Esophagus muscularis mucosa (tissue), 4 donors: ENCODE measurements around the gene CXCL17. TPM values are rescaled to one million over a fixed set of nuclear protein-coding genes. Genes with fewer than 3 reads are reported as not detected.
A peak's percentile ranks its signal among the peaks of the same experiment; 100 is the strongest.
"Not testable (repeated sequence)": the region's sequence is repeated elsewhere in the genome, so short reads cannot be mapped to it uniquely, and the experiment has no call there.

Experiments used
- DNase-seq: peaks from one replicate; pipeline ENCODE4 v3.0.0-alpha.2; 2017; ENCODE audit errors: extremely low spot score
- H3K27ac ChIP-seq, 4 donors: fragments of 200-600 bp; sonication (generic); replicated peaks in 1 of 4; 1 replicate in 3 of 4; 2 replicates in 1 of 4; pipeline ENCODE4 v1.5.1; 2016 to 2019; ENCODE audit warnings: mild to moderate bottlenecking in 1 of 4
- H3K27me3 ChIP-seq, 4 donors: fragments of 200-600 bp; sonication (generic); one replicate each; pipeline versions ENCODE4 v1.5.1 to v1.6.0; 2016 to 2019
- H3K36me3 ChIP-seq, 4 donors: fragments of 200-600 bp; sonication (generic); one replicate each; pipeline ENCODE4 v1.5.1; 2016 to 2019
- H3K4me1 ChIP-seq, 4 donors: fragments of 200-600 bp; sonication (generic); one replicate each; pipeline ENCODE4 v1.5.1; 2016 to 2019
- H3K4me3 ChIP-seq, 4 donors: fragments of 200-600 bp; sonication (generic); 1 replicate in 2 of 4; 2 replicates in 2 of 4; pipeline ENCODE4 v1.5.1; 2016 to 2019; ENCODE audit warnings: mild to moderate bottlenecking in 4 of 4, moderate library complexity in 1 of 4
- H3K9me3 ChIP-seq, 4 donors: fragments of 200-600 bp; sonication (generic); 1 replicate in 3 of 4; 2 replicates in 1 of 4; pipeline ENCODE4 v1.5.1; 2016 to 2019
- CTCF ChIP-seq, 3 experiments: fragments of 200-600 bp in 2 of 3; fragments of 450-650 bp in 1 of 3; sonication (generic) in 2 of 3; IDR thresholded peaks; one replicate each; pipeline ENCODE4 v1.5.1; 2017 to 2019; ENCODE audit warnings: antibody characterized with exemption in 3 of 3, mild to moderate bottlenecking in 2 of 3, moderate library complexity in 1 of 3
- EP300 ChIP-seq: sonication (generic); formaldehyde crosslinking; IDR thresholded peaks from one replicate; pipeline ENCODE4 v1.6.1; 2017; ENCODE audit warnings: antibody characterized with exemption
- POLR2A ChIP-seq: fragments of 450-650 bp; IDR thresholded peaks from one replicate; pipeline ENCODE4 v1.6.1; 2017; ENCODE audit warnings: antibody characterized with exemption, moderate library complexity, mild to moderate bottlenecking, low read depth
- POLR2AphosphoS5 ChIP-seq, 2 donors: sonication (generic); formaldehyde crosslinking; IDR thresholded peaks; one replicate each; pipeline ENCODE4 v1.6.1; 2017; ENCODE audit warnings: antibody characterized with exemption in 2 of 2
- WGBS: methylation state at CpG from one replicate; pipeline ENCODE4 v1.1.5; 2018; 5-methylcytosine and 5-hydroxymethylcytosine counted together
- intact Hi-C: fragments of 100-400 bp; cut with DNase I; formaldehyde crosslinking; loops from one replicate; pipeline ENCODE4 v1.15.1; 2023
- total RNA-seq, 4 donors: library from RNA; depleted of rRNA; stranded (reverse); fragments of >200 nt; gene quantifications; one replicate each; pipeline versions ENCODE4 v1.1.0 to v1.2.1, GENCODE V29; 2016

The CXCL17 gene
- total RNA-seq, 4 donors from 2014 or later, result 1.2 TPM; not detected in 3

- TF ChIP-seq POLR2A, result no peak
- TF ChIP-seq CTCF (IDR thresholded peaks at IDR 0.05), result no peak
- TF ChIP-seq EP300, result no peak
- Histone ChIP-seq H3K27ac (no peak overlapping the region), H3K4me3 (no peak overlapping the region), H3K27me3 (no peaks in the 10 kb centered on the region), H3K4me1 (peaks cover 8 to 17% (median 12%) of the 10 kb centered on the region in 4 donors), H3K36me3 (no peaks in the 10 kb centered on the region), H3K9me3 (no peaks in the 10 kb centered on the region)
- intact Hi-C loops, result no loop called here
- DNase-seq, result no peak
- WGBS, result 66% methylated on average over 5 of the region's 5 CpGs
Observed at GRCh38 chr19:42467183-42467760, 24.5 kb upstream of the CXCL17 start.

GRCh38 chr19:42466521-42467182 is 23.9 kb upstream of the CXCL17 start:
- no peaks in the 10 kb centered on the region for H3K36me3 ChIP-seq
- no peaks in the 10 kb centered on the region for H3K27me3 ChIP-seq
- intact Hi-C loops, result no loop called here
- WGBS, result 64% methylated on average over 5 of the region's 5 CpGs
- H3K9me3 ChIP-seq, result no peaks in the 10 kb centered on the region
- TF ChIP-seq POLR2A (no peak), CTCF (IDR thresholded peaks at IDR 0.05) (no peak), EP300 (no peak), POLR2AphosphoS5 (IDR thresholded peaks at IDR 0.05) (no peak)
- H3K4me3 ChIP-seq, result no peak overlapping the region
- H3K27ac ChIP-seq, result peak overlapping the region in 1 of 4 donors; percentile 18
- DNase-seq, result no peak
- H3K4me1 ChIP-seq, result peaks cover 8 to 17% (median 12%) of the 10 kb centered on the region in 4 donors

GRCh38 chr19:42465827-42466280 is 23.1 kb upstream of the CXCL17 start:
- H3K9me3 ChIP-seq, result no peaks in the 10 kb centered on the region
- no peak for DNase-seq
- no peak overlapping the region for H3K4me3 ChIP-seq
- peaks cover 8 to 17% (median 12%) of the 10 kb centered on the region in 4 donors for H3K4me1 ChIP-seq
- no peak overlapping the region for H3K27ac ChIP-seq
- H3K27me3 ChIP-seq, result no peaks in the 10 kb centered on the region
- H3K36me3 ChIP-seq, result no peaks in the 10 kb centered on the region
- intact Hi-C loops, result no loop called here
- WGBS, result 76% methylated on average over 5 of the region's 5 CpGs
- TF ChIP-seq POLR2AphosphoS5 (IDR thresholded peaks at IDR 0.05) (no peak), CTCF (IDR thresholded peaks at IDR 0.05) (no peak), EP300 (no peak), POLR2A (no peak)

- 65% methylated on average over 4 of the region's 4 CpGs for WGBS
- H3K9me3 ChIP-seq, result no peaks in the 10 kb centered on the region
- peaks cover 4 to 11% (median 10%) of the 10 kb centered on the region in 4 donors for H3K4me1 ChIP-seq
- DNase-seq, result no peak
- H3K4me3 ChIP-seq, result no peak overlapping the region
- H3K36me3 ChIP-seq, result no peaks in the 10 kb centered on the region
- H3K27ac ChIP-seq, result peak overlapping the region in 1 of 4 donors; percentile 1
- H3K27me3 ChIP-seq, result no peaks in the 10 kb centered on the region
- intact Hi-C loops, result no loop called here
- TF ChIP-seq CTCF (IDR thresholded peaks at IDR 0.05) (no peak), POLR2AphosphoS5 (IDR thresholded peaks at IDR 0.05) (no peak), EP300 (no peak)
Observed at GRCh38 chr19:42461700-42462324, 19.1 kb upstream of the CXCL17 start.

- DNase-seq, H3K36me3 ChIP-seq, H3K4me3 ChIP-seq, H3K9me3 ChIP-seq, intact Hi-C loops, H3K4me1 ChIP-seq, H3K27me3 ChIP-seq: not testable (repeated sequence)
- peak overlapping the region in 1 of 4 donors; percentile 25 for H3K27ac ChIP-seq
- 88% methylated on average over 8 of the region's 8 CpGs for WGBS
Observed at GRCh38 chr19:42461231-42461630, 18.5 kb upstream of the CXCL17 start.
